Measurements from ENCODE around the gene COL21A1. TPM values are rescaled to one million over a fixed set of nuclear protein-coding genes. Genes with fewer than 3 reads are reported as not detected.
A peak's percentile ranks its signal among the peaks of the same experiment; 100 is the strongest.

COL21A1 gene
- total RNA-seq, 1 donor, result 19.2 TPM

GRCh38 chr6:56232436-56232835 is 14.9 kb downstream of the COL21A1 start:
- Histone ChIP-seq H3K4me3 (ENCODE audit: insufficient read depth, low read length) (no peak overlapping the region), H4K20me1 (ENCODE audit: insufficient read depth, low read length) (no peaks in the 10 kb centered on the region), H3K4me1 (ENCODE audit: insufficient read depth, low read length) (peaks cover 9% of the 10 kb centered on the region), H3K36me3 (ENCODE audit: insufficient read depth, low read length) (no peaks in the 10 kb centered on the region), H3K79me2 (ENCODE audit: insufficient read depth, low read length) (no peaks in the 10 kb centered on the region), H3K9me3 (ENCODE audit: low read depth, low read length) (no peaks in the 10 kb centered on the region), H3K27me3 (ENCODE audit: insufficient read depth, low read length) (no peaks in the 10 kb centered on the region), H3K4me2 (ENCODE audit: insufficient read depth, low read length) (no peak overlapping the region), H2AFZ (ENCODE audit: low read length) (no peak overlapping the region), H3K27ac (ENCODE audit: low read depth, low read length) (no peak overlapping the region)
- DNase-seq (ENCODE audit: insufficient read length, low spot score, missing footprints), result no peak
- TF ChIP-seq CTCF (IDR thresholded peaks at IDR 0.05; ENCODE audit: extremely low read depth, low read depth, low read length), result no peak

- H2AFZ ChIP-seq (ENCODE audit: low read length), result no peak overlapping the region
- H3K27ac ChIP-seq (ENCODE audit: low read depth, low read length), result no peak overlapping the region
- no peaks in the 10 kb centered on the region for H3K79me2 ChIP-seq (ENCODE audit: insufficient read depth, low read length)
- no peaks in the 10 kb centered on the region for H3K9me3 ChIP-seq (ENCODE audit: low read depth, low read length)
- H3K36me3 ChIP-seq (ENCODE audit: insufficient read depth, low read length), result no peaks in the 10 kb centered on the region
- peaks cover 15% of the 10 kb centered on the region for H3K4me1 ChIP-seq (ENCODE audit: insufficient read depth, low read length)
- no peak for DNase-seq (ENCODE audit: insufficient read length, low spot score, missing footprints)
- no peaks in the 10 kb centered on the region for H3K27me3 ChIP-seq (ENCODE audit: insufficient read depth, low read length)
- TF ChIP-seq CTCF (IDR thresholded peaks at IDR 0.05; ENCODE audit: extremely low read depth, low read depth, low read length), result no peak
- H3K4me2 ChIP-seq (ENCODE audit: insufficient read depth, low read length), result no peak overlapping the region
- H4K20me1 ChIP-seq (ENCODE audit: insufficient read depth, low read length), result no peaks in the 10 kb centered on the region
- H3K4me3 ChIP-seq (ENCODE audit: insufficient read depth, low read length), result no peak overlapping the region
Observed at GRCh38 chr6:56231827-56232226, 15.6 kb downstream of the COL21A1 start.

- H3K27ac ChIP-seq (ENCODE audit: low read depth, low read length), result no peak overlapping the region
- no peaks in the 10 kb centered on the region for H3K79me2 ChIP-seq (ENCODE audit: insufficient read depth, low read length)
- peaks cover 19% of the 10 kb centered on the region for H3K4me1 ChIP-seq (ENCODE audit: insufficient read depth, low read length)
- H3K9me3 ChIP-seq (ENCODE audit: low read depth, low read length), result no peaks in the 10 kb centered on the region
- TF ChIP-seq CTCF (IDR thresholded peaks at IDR 0.05; ENCODE audit: extremely low read depth, low read depth, low read length), result no peak
- H3K36me3 ChIP-seq (ENCODE audit: insufficient read depth, low read length), result no peaks in the 10 kb centered on the region
- no peaks in the 10 kb centered on the region for H3K27me3 ChIP-seq (ENCODE audit: insufficient read depth, low read length)
- H4K20me1 ChIP-seq (ENCODE audit: insufficient read depth, low read length), result no peaks in the 10 kb centered on the region
- DNase-seq (ENCODE audit: insufficient read length, low spot score, missing footprints), result no peak
- H3K4me3 ChIP-seq (ENCODE audit: insufficient read depth, low read length), result no peak overlapping the region
- no peak overlapping the region for H3K4me2 ChIP-seq (ENCODE audit: insufficient read depth, low read length)
- no peak overlapping the region for H2AFZ ChIP-seq (ENCODE audit: low read length)
Observed at GRCh38 chr6:56230976-56231566, 16.3 kb downstream of the COL21A1 start.

- no peak for TF ChIP-seq CTCF (IDR thresholded peaks at IDR 0.05; ENCODE audit: extremely low read depth, low read depth, low read length)
- Histone ChIP-seq H3K9me3 (ENCODE audit: low read depth, low read length) (no peaks in the 10 kb centered on the region), H3K4me3 (ENCODE audit: insufficient read depth, low read length) (no peak overlapping the region), H3K36me3 (ENCODE audit: insufficient read depth, low read length) (no peaks in the 10 kb centered on the region), H3K4me2 (ENCODE audit: insufficient read depth, low read length) (no peak overlapping the region), H3K27me3 (ENCODE audit: insufficient read depth, low read length) (no peaks in the 10 kb centered on the region), H4K20me1 (ENCODE audit: insufficient read depth, low read length) (no peaks in the 10 kb centered on the region), H3K4me1 (ENCODE audit: insufficient read depth, low read length) (peaks cover 37% of the 10 kb centered on the region), H2AFZ (ENCODE audit: low read length) (no peak overlapping the region), H3K27ac (ENCODE audit: low read depth, low read length) (peak overlapping the region; percentile 19), H3K79me2 (ENCODE audit: insufficient read depth, low read length) (no peaks in the 10 kb centered on the region)
- peak; percentile 41 for DNase-seq (ENCODE audit: insufficient read length, low spot score, missing footprints)
Observed at GRCh38 chr6:56227071-56227879, 20.1 kb downstream of the COL21A1 start.

All from osteoblast (primary cell).